ENCODE results near the gene CDC34.

CDC34 gene

GRCh38 chr19:531753-532560 lies at the start of gene CDC34:
Gene CDC34, plus strand, starts transcription at chr19:531760. Its CDS starts 172 bp downstream, at chr19:531932.
- H3K4me3 ChIP-seq (ENCODE audit: low read depth, low read length), result peak within 1 kb of the TSS; percentile 93
- no peak for TF ChIP-seq CTCF (IDR thresholded peaks at IDR 0.05; ENCODE audit: low read depth, low read length)

- no peak for TF ChIP-seq CTCF (IDR thresholded peaks at IDR 0.05; ENCODE audit: low read depth, low read length)
- no peak overlapping the region for H3K4me3 ChIP-seq (ENCODE audit: low read depth, low read length)
These were observed 49.1 kb upstream of the CDC34 start for GRCh38 chr19:482186-483041.

GRCh38 chr19:483332-484072 lies 48.1 kb upstream of the CDC34 start:
- no peak overlapping the region for H3K4me3 ChIP-seq (ENCODE audit: low read depth, low read length)
- no peak for TF ChIP-seq CTCF (IDR thresholded peaks at IDR 0.05; ENCODE audit: low read depth, low read length)

GRCh38 chr19:484494-484893 lies 47.1 kb upstream of the CDC34 start:
- TF ChIP-seq CTCF (IDR thresholded peaks at IDR 0.05; ENCODE audit: low read depth, low read length), result no peak

GRCh38 chr19:485077-485476 lies 46.5 kb upstream of the CDC34 start:
- no peak for TF ChIP-seq CTCF (IDR thresholded peaks at IDR 0.05; ENCODE audit: low read depth, low read length)
- H3K4me3 ChIP-seq (ENCODE audit: low read depth, low read length), result no peak overlapping the region

More at GRCh38 chr19:484494-484893, 47.1 kb upstream of the CDC34 start:
- H3K4me3 ChIP-seq (ENCODE audit: low read depth, low read length), result no peak overlapping the region

GRCh38 chr19:485583-486236 lies 45.9 kb upstream of the CDC34 start:
- no peak for TF ChIP-seq CTCF (IDR thresholded peaks at IDR 0.05; ENCODE audit: low read depth, low read length)
- no peak overlapping the region for H3K4me3 ChIP-seq (ENCODE audit: low read depth, low read length)
